GM23248 (cell line): ENCODE results near the gene TRPM2. TPM values are rescaled to one million over a fixed set of nuclear protein-coding genes. Genes with fewer than 3 reads are reported as not detected.

ENCODE experiments used
- DNase-seq: peaks from one replicate; pipeline ENCODE4 v3.0.0-alpha.2; 2015
- H2AFZ ChIP-seq: fragments of 200-600 bp; sonication (generic); 2 replicates; pipeline ENCODE4 v1.6.1; 2016; ENCODE audit warnings: antibody characterized with exemption
- H3F3A ChIP-seq: fragments of 200-600 bp; sonication (generic); 2 replicates; pipeline ENCODE4 v1.6.1; 2016; ENCODE audit warnings: mild to moderate bottlenecking, antibody characterized with exemption, mixed run types; ENCODE audit not compliant: insufficient read depth
- H3K27ac ChIP-seq: fragments of 200-600 bp; sonication (generic); 2 replicates; pipeline ENCODE4 v1.5.1; 2016; ENCODE audit warnings: mild to moderate bottlenecking
- H3K27me3 ChIP-seq: fragments of 200-600 bp; sonication (generic); replicated peaks from 2 replicates; pipeline ENCODE4 v1.6.1; 2016; ENCODE audit warnings: mild to moderate bottlenecking; ENCODE audit not compliant: insufficient read depth
- H3K36me3 ChIP-seq: fragments of 200-600 bp; sonication (generic); 2 replicates; pipeline ENCODE4 v1.6.1; 2016; ENCODE audit warnings: low read depth, mild to moderate bottlenecking
- H3K4me1 ChIP-seq: fragments of 200-600 bp; sonication (generic); 2 replicates; pipeline ENCODE4 v1.6.1; 2016; ENCODE audit warnings: mild to moderate bottlenecking; ENCODE audit not compliant: insufficient read depth
- H3K4me2 ChIP-seq: fragments of 200-600 bp; sonication (generic); one replicate; pipeline ENCODE4 v1.6.1; 2016; ENCODE audit warnings: mild to moderate bottlenecking; ENCODE audit not compliant: unreplicated experiment
- H3K4me3 ChIP-seq: fragments of 200-600 bp; sonication (generic); 2 replicates; pipeline ENCODE4 v1.5.1; 2016; ENCODE audit warnings: mild to moderate bottlenecking
- H3K79me2 ChIP-seq: fragments of 200-600 bp; sonication (generic); 2 replicates; pipeline ENCODE4 v1.6.1; 2016; ENCODE audit warnings: mild to moderate bottlenecking; ENCODE audit not compliant: insufficient read depth
- H3K9ac ChIP-seq: fragments of 200-600 bp; sonication (generic); 2 replicates; pipeline ENCODE4 v1.6.1; 2016; ENCODE audit warnings: mild to moderate bottlenecking
- H3K9me2 ChIP-seq: fragments of 200-600 bp; sonication (generic); 2 replicates; pipeline ENCODE4 v1.6.1; 2016; ENCODE audit warnings: mixed run types, mild to moderate bottlenecking, moderate library complexity; ENCODE audit not compliant: insufficient read depth
- H3K9me3 ChIP-seq: fragments of 200-600 bp; sonication (generic); one replicate; pipeline ENCODE4 v1.6.1; 2017; ENCODE audit warnings: low read depth
- H4K20me1 ChIP-seq: fragments of 200-600 bp; sonication (generic); 2 replicates; pipeline ENCODE4 v1.6.0; 2016; ENCODE audit not compliant: insufficient read depth
- EZH2 ChIP-seq: fragments of 200-600 bp; sonication (generic); IDR thresholded peaks from 2 replicates; pipeline ENCODE4 v1.6.1; 2018; ENCODE audit warnings: antibody characterized with exemption, mild to moderate bottlenecking; ENCODE audit not compliant: insufficient read depth, poor library complexity, severe bottlenecking
- EZH2phosphoT487 ChIP-seq: fragments of 200-600 bp; sonication (generic); IDR thresholded peaks from 2 replicates; pipeline ENCODE4 v1.6.1; 2018; ENCODE audit warnings: antibody characterized with exemption, moderate library complexity, mild to moderate bottlenecking, low read depth; ENCODE audit not compliant: insufficient read depth
- WGBS, 2 experiments: methylation state at CpG; one replicate each; pipeline ENCODE4 v1.1.6; 2015 to 2017; ENCODE audit warnings: low lambda C conversion rate in 2 of 2, low coverage in 1 of 2; ENCODE audit errors: missing lambda C conversion rate in 2 of 2; 5-methylcytosine and 5-hydroxymethylcytosine counted together
- in situ Hi-C: fragments of 300-500 bp; cut with MboI; formaldehyde crosslinking; loops from 2 replicates; pipeline ENCODE4 v1.15.0; 2020
- polyA plus RNA-seq: library from polyadenylated mRNA; unstranded; fragments of >200 nt; fragmentation: Nextera tagmentation; extraction: Ambion mirVana; gene quantifications from 2 replicates; pipeline ENCODE4 v1.2.1, GENCODE V29; 2016
- total RNA-seq: library from RNA; depleted of rRNA; stranded (reverse); fragments of >200 nt; shearing (Covaris generic); gene quantifications from 2 replicates; pipeline ENCODE4 v1.2.3, GENCODE V29; 2014

The TRPM2 gene
- total and polyA plus RNA-seq, 2 experiments from 2014 or later = 0.22 TPM; not detected in 1

GRCh38 chr21:44408226-44408625 is 54.8 kb downstream of the TRPM2 start:
- H3K27ac ChIP-seq = no peak overlapping the region
- no peaks in the 10 kb centered on the region for H3K9me2 ChIP-seq

DNA sequence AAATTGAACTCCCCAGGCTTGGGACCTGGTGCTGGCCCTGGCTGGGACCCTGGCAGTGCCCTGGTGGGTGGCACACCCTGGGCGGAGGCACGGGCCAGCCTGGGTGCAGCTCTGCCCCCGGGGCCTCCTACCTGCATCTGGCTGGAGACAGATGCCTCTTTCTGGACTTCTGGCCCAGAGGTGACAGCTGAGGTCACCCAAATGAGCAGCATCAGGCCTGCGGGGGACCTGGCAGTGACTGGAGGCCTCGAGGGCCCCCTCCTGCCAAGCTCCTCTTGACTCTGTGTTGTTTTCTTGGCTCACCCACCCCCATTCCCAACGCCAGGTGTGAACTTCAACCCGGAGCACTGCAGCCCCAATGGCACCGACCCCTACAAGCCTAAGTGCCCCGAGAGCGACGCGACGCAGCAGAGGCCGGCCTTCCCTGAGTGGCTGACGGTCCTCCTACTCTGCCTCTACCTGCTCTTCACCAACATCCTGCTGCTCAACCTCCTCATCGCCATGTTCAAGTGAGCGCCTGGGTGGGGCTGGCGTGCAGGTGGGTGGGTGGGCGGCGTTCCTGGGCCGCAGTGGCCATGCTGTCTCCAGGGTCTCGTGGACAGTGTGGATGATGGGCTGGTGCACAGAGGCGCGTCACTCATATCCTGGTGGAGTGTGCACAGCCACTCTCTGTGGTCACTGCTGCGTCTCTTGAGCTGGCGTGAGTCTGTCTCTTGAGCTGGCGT is 60.3 kb downstream of the TRPM2 start:
- no peaks in the 10 kb centered on the region for H3K4me1 ChIP-seq
- no peak overlapping the region for H3K9ac ChIP-seq
- no peaks in the 10 kb centered on the region for H4K20me1 ChIP-seq
- H2AFZ ChIP-seq = no peak overlapping the region
- H3K9me2 ChIP-seq = no peaks in the 10 kb centered on the region
- no peaks in the 10 kb centered on the region for H3K9me3 ChIP-seq
- TF ChIP-seq EZH2phosphoT487 = no peak
- no peak for TF ChIP-seq EZH2
- no peaks in the 10 kb centered on the region for H3K79me2 ChIP-seq
- no peaks in the 10 kb centered on the region for H3F3A ChIP-seq
- H3K27ac ChIP-seq = no peak overlapping the region
- H3K4me2 ChIP-seq = no peak overlapping the region
- no peaks in the 10 kb centered on the region for H3K36me3 ChIP-seq
- no peak for DNase-seq
- H3K4me3 ChIP-seq = no peak overlapping the region
- in situ Hi-C loops = loop anchor here (10.0 kb wide), 1 partner anchor 61 kb away; no protein-coding TSS in a partner anchor
- no peaks in the 10 kb centered on the region; the same call in 1 of the 2 replicates for H3K27me3 ChIP-seq
- WGBS, 2 experiments = 74% methylated on average over 25 to 27 of the region's 27 CpGs

More at GRCh38 chr21:44408226-44408625, 54.8 kb downstream of the TRPM2 start:
- Histone ChIP-seq H2AFZ (no peak overlapping the region), H3K4me1 (no peaks in the 10 kb centered on the region), H3K4me2 (no peak overlapping the region), H3K36me3 (no peaks in the 10 kb centered on the region), H3K9ac (no peak overlapping the region), H3F3A (peaks cover 9% of the 10 kb centered on the region; the same call in 1 of the 2 replicates), H4K20me1 (no peaks in the 10 kb centered on the region), H3K79me2 (no peaks in the 10 kb centered on the region), H3K4me3 (no peak overlapping the region), H3K9me3 (no peaks in the 10 kb centered on the region), H3K27me3 (no peaks in the 10 kb centered on the region)
- WGBS, 2 experiments = 68 to 74% methylated on average over 15 of the region's 15 CpGs
- in situ Hi-C loops = no loop called here
- TF ChIP-seq EZH2phosphoT487 (no peak), EZH2 (no peak)
- no peak for DNase-seq

DNA sequence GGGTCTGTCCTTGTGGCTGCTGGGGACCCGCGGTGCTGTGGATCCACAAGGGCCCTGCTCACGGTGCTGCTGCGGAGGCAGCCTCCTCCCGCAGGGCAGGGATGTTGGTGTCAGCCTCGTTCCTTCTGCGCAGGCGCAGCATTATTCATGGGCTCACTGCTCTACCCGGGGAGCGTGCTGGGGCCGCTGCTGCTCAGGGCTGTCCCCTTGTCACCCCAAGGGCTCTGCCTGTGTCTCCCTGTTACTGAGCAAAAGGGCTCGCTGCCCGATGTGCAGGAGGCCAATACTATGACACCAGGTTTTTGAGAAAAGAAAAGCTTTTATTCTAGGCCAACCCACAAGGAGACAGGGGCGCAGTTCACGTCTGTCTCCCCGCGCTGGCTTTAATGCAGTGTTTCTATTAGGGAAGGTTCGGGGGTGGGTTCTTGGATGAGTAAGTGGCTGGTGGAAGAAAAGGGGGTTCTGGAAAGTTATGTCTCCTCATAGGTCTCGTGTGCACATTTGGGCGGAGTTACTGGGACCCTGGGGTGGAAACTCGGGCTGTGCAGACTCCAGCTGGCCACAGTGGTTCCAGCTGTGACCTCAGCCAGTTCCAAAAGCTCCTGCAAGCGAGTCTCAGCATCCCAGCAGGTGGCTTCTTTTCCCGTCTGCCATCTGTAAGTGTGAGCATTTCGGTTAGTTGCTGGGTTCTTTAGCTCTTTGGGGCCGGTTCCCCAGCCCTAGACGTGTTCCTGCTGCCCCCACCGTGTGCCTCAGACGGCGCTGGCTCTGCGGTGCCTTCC is 61.1 kb downstream of the TRPM2 start:
- Histone ChIP-seq H3K4me1 (no peaks in the 10 kb centered on the region), H3K9ac (no peak overlapping the region), H3F3A (no peaks in the 10 kb centered on the region), H4K20me1 (no peaks in the 10 kb centered on the region), H3K9me3 (no peaks in the 10 kb centered on the region), H3K4me3 (no peak overlapping the region), H3K27ac (no peak overlapping the region), H3K4me2 (no peak overlapping the region), H2AFZ (no peak overlapping the region), H3K36me3 (no peaks in the 10 kb centered on the region), H3K79me2 (no peaks in the 10 kb centered on the region), H3K9me2 (no peaks in the 10 kb centered on the region), H3K27me3 (no peaks in the 10 kb centered on the region; the same call in 1 of the 2 replicates)
- DNase-seq = no peak
- TF ChIP-seq EZH2 (no peak), EZH2phosphoT487 (no peak)
- WGBS, 2 experiments = 50 to 53% methylated on average over 24 to 30 of the region's 30 CpGs
- in situ Hi-C loops = loop anchor here (10.0 kb wide), 1 partner anchor 60 kb away; no protein-coding TSS in a partner anchor

DNA sequence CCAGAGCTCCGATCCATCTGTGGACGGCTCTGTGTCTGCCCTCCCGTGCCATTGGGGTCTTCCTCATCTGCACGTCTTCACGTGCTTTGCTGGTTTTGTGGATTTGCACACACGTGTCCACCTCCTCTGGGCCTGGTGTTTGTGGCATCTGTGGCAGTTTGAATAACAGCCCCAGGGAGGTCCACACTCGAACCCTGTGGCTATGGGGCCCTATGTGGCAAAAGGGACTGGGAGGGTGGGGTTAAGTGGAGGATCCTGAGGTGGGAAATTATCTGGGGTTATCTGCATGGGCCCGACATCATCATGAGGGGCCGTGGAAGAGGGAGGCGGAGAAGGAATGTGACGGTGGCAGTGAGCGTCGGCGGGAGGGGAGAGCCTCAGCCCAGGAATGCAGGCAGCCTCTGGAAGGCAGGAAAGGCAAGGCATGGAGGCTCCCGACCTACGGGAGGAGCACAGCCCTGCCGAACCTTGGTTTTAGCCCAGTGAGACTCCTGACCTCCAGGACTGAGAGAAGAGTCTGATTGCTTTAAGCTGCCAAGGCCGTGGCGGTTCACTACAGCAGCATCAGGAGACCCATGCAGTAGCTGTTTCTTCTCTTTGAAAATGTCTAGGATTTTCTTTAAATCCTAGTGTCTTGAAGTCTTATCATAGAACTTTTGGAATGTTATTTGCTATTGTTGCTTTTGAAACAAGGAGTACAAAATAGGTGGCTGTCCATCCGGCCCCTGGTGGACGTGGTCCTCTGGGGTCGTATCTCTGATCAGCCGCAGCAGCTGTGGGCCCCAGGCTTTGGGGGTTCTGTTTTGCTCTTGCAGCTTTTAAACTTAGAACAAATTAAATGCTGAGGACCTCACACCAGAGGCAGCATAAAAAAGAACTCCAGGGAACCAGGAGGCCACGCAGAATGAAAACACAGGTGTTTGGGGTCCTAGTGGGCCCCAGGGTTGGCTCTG is 61.9 kb downstream of the TRPM2 start:
- no peaks in the 10 kb centered on the region for H3K9me3 ChIP-seq
- H3K79me2 ChIP-seq = no peaks in the 10 kb centered on the region
- H2AFZ ChIP-seq = no peak overlapping the region
- 26 to 28% methylated on average over 19 to 24 of the region's 24 CpGs for WGBS, 2 experiments
- no peak overlapping the region for H3K4me3 ChIP-seq
- no peaks in the 10 kb centered on the region; the same call in 1 of the 2 replicates for H3K27me3 ChIP-seq
- in situ Hi-C loops = loop anchor here (10.0 kb wide), 1 partner anchor 59 kb away; no protein-coding TSS in a partner anchor
- TF ChIP-seq EZH2phosphoT487 (no peak), EZH2 (no peak)
- H3K9me2 ChIP-seq = no peaks in the 10 kb centered on the region
- no peaks in the 10 kb centered on the region for H3F3A ChIP-seq
- no peak overlapping the region for H3K4me2 ChIP-seq
- H3K36me3 ChIP-seq = no peaks in the 10 kb centered on the region
- no peak for DNase-seq
- no peak overlapping the region for H3K9ac ChIP-seq
- H4K20me1 ChIP-seq = no peaks in the 10 kb centered on the region
- no peaks in the 10 kb centered on the region for H3K4me1 ChIP-seq
- H3K27ac ChIP-seq = no peak overlapping the region
